H1 (cell line): ENCODE data around the gene DLG5. TPM values are rescaled to one million over a fixed set of nuclear protein-coding genes. Genes with fewer than 3 reads are reported as not detected.

ENCODE experiments used
- CBX5 ChIP-seq: fragments of 300-800, 300-1000 bp; sonication (generic); IDR thresholded peaks from 2 replicates; pipeline ENCODE4 v1.7.1; 2016; ENCODE audit warnings: antibody characterized with exemption, low read length, low read depth
- CHD2 ChIP-seq: IDR thresholded peaks from 2 replicates; pipeline ENCODE4 v1.6.1; 2012; ENCODE audit warnings: low read length, improper control_type of control experiment
- CTBP2 ChIP-seq: IDR thresholded peaks from 2 replicates; pipeline ENCODE4 v1.7.0; 2011; ENCODE audit warnings: borderline replicate concordance, mild to moderate bottlenecking, moderate library complexity, mixed read lengths, low read length; ENCODE audit not compliant: insufficient read depth, insufficient read length
- FOSL1 ChIP-seq: IDR thresholded peaks from 2 replicates; pipeline ENCODE4 v1.6.1; 2011; ENCODE audit warnings: mild to moderate bottlenecking, low read depth, low read length, moderate library complexity; ENCODE audit not compliant: insufficient read depth
- SIN3A ChIP-seq, 2 experiments: IDR thresholded peaks in 1 of 2; conservative IDR thresholded peaks in 1 of 2; 2 replicates each; pipeline ENCODE4 v1.6.1; 2011 to 2012; ENCODE audit warnings: low read length in 2 of 2, improper control_type of control experiment in 1 of 2, low read depth in 1 of 2, mild to moderate bottlenecking in 1 of 2
- SP2 ChIP-seq: IDR thresholded peaks from 2 replicates; pipeline ENCODE4 v1.6.1; 2012; ENCODE audit warnings: mild to moderate bottlenecking, low read length, inconsistent platforms
- polyA plus RNA-seq, 7 experiments: library from polyadenylated mRNA; depleted of rRNA in 3 of 7; stranded (reverse) in 5 of 7; unstranded in 2 of 7; fragments of >200 nt in 5 of 7; fragments of 200-250 nt in 2 of 7; gene quantifications; 1 replicate in 5 of 7; 2 replicates in 1 of 7; 4 replicates in 1 of 7; pipeline versions ENCODE4 v1.2.1 to v1.2.3, GENCODE V29; 2011 to 2013; ENCODE audit warnings: missing spikeins in 2 of 7, mixed read lengths in 2 of 7
- total RNA-seq: library from RNA; stranded (reverse); fragmentation: NEBNext Ultra II Directional; extraction: Animal tissue kit (Norgen Biotek cat#: 25700); gene quantifications from 2 replicates; pipeline ENCODE4 v1.2.1, GENCODE V29; 2021

Gene DLG5
- total and polyA plus RNA-seq, 2 of the 8 experiments (the other 6 are each of a cell fraction or from before 2014, with no cell fraction given), result 15.6 to 71.4 TPM

DNA sequence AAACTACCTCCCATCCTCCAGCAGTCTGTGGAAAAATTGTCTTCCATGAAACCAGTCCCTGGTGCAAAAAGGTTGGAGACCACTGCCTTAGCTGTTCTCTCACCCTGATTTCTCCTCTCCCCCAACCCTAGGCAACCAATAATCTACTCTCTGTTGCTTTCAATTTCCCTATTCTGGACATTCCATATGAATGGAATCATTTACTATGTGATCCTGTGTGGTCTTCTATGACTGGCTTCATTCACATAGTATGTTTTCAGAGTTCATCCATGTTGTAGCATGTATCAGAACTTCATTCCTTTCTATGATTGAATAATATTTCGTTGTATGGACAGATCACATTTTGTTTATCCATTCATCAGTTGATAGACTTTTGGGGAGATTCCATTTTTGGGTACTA is 38.3 kb upstream of the DLG5 start (continued):
- no peak for TF ChIP-seq SIN3A (conservative IDR thresholded peaks at IDR 0.05 in 1 of 2, IDR thresholded peaks at IDR 0.05 in 1 of 2; ENCODE audit: low read depth in 1 of 2, low read length in 2 of 2)
- TF ChIP-seq FOSL1, result no peak
- TF ChIP-seq CBX5, result no peak
- TF ChIP-seq CTBP2, result no peak
- TF ChIP-seq CHD2, result no peak
- TF ChIP-seq SP2, result no peak
